ENCODE measurements around the gene KAT6B. TPM values are rescaled to one million over a fixed set of nuclear protein-coding genes. Genes with fewer than 3 reads are reported as not detected.

The KAT6B gene
- total and polyA plus RNA-seq, 10 of the 15 experiments (the other 5 are each of a cell fraction or from before 2014, with no cell fraction given): 2.7 to 22.6 (median 15.7) TPM

DNA sequence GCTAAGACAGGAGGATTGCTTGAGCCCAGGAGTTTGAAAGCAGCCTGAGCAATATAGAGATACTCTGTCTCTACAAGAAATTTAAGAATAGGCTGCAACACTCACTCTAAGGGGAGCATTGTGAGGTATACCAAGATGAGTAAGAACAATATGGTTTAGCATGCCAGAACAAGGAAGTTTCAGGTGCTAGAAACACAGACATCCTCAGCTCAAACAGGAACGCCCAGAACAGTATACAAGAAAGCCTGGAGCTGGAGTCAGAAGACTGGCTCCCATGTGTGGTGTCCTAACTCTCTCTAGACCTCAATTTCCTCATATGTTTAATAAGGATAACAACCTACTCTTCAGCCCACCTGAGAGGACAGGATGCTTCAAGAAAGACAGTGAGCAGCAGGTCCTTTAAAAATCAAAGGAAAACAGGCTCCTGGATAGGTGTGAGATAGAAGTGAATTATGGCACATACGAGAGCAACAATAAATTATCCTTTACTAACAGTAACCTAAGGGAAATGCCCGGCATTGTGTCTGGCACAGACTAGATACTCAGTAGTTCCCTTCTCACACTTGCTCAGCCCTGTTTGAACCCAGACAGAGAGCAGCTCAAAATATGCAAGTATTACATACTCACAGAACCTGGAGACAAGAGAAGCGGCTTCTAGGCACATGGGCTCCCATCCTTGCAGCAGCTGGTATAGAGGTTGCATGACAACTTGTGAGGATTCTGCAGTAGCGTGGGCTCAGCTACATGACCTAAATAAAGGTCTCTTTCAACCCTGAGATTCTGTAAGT, 45.4 kb downstream of the KAT6B start (continued):
- TF ChIP-seq DPF2 (IDR thresholded peaks at IDR 0.05) (0 out of 2 replicates have a peak, but pooled peaks have one; percentile 21), SMARCA5 (IDR thresholded peaks at IDR 0.05) (no peak), ZNF207 (IDR thresholded peaks at IDR 0.05; ENCODE audit: borderline replicate concordance) (no peak), RBBP5 (conservative IDR thresholded peaks at IDR 0.05) (no peak), NFIC (IDR thresholded peaks at IDR 0.05; ENCODE audit: low read depth, low read length) (peak; percentile 69), JUNB (IDR thresholded peaks at IDR 0.05) (peak; percentile 72), RUNX3 (IDR thresholded peaks at IDR 0.05; ENCODE audit: low read length) (peak; percentile 65), ASH2L (IDR thresholded peaks at IDR 0.05; ENCODE audit: borderline replicate concordance, low read depth) (no peak), MEF2B (IDR thresholded peaks at IDR 0.05; ENCODE audit: partially characterized antibody, poor library complexity, severe bottlenecking) (peak; percentile 41), ZNF687 (IDR thresholded peaks at IDR 0.05) (peak; percentile 36; the same call in 1 of the 2 replicates), ETV6 (conservative IDR thresholded peaks at IDR 0.05 in 1 of 2, IDR thresholded peaks at IDR 0.05 in 1 of 2; ENCODE audit: borderline replicate concordance in 1 of 2, low read depth in 1 of 2) (peak in 1 of 2 experiments; percentile 33; a peak in 1 of 4 replicates), PAX5 (IDR thresholded peaks at IDR 0.05; ENCODE audit: borderline replicate concordance, low read depth, low read length) (peak; percentile 29; the same call in 1 of the 2 replicates), SREBF1 (IDR thresholded peaks at IDR 0.05; ENCODE audit: low read length) (no peak), NR2F1 (conservative IDR thresholded peaks at IDR 0.05) (no peak), TBL1XR1 (IDR thresholded peaks at IDR 0.05; ENCODE audit: low read depth, low read length) (no peak), STAT1 (conservative IDR thresholded peaks at IDR 0.05) (no peak), RAD21 (IDR thresholded peaks at IDR 0.05; ENCODE audit: insufficient read depth, low read depth, low read length) (no peak; the same call in 1 of the 2 replicates), ELK1 (IDR thresholded peaks at IDR 0.05; ENCODE audit: low read depth, low read length) (no peak), IKZF1 (conservative IDR thresholded peaks at IDR 0.05) (peak; percentile 55; the same call in 1 of the 2 replicates), MLLT1 (IDR thresholded peaks at IDR 0.05) (no peak)
- TF ChIP-seq, protein P1, sequence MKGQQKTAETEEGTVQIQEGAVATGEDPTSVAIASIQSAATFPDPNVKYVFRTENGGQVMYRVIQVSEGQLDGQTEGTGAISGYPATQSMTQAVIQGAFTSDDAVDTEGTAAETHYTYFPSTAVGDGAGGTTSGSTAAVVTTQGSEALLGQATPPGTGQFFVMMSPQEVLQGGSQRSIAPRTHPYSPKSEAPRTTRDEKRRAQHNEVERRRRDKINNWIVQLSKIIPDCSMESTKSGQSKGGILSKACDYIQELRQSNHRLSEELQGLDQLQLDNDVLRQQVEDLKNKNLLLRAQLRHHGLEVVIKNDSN (IDR thresholded peaks at IDR 0.05; ENCODE audit: borderline replicate concordance, extremely low read length, insufficient read depth, low read depth, low read length): no peak
